ENCODE results near the gene ADNP2.

Gene ADNP2

DNA sequence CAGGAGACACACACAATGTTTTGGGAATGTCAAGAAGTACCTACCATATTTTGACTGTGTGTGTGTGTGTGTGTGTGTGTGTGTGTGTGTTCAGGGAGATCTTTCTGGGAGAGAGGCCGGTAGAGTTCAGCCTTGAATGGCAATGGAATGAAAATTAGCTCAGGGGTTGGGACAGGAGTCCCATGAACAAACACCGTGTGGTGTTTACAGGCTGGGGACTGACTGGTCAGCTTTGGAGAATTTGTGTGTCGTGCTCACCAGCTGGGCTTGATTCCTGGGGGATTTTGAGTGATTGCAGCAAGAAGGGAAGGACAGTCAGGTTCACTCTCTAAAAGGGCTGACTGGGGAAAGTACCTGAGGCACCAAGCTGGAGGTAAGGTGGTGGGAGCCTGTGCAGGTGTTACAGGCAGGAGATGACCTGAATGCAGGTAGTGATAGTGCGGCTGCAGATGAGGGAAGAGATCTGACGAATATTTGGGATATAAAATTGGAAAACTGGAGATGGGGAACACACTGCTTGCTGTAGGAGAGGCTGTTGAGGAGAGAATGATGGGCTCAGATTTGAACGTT is 2.5 kb upstream of the ADNP2 start:
- no peak for DNase-seq

DNA sequence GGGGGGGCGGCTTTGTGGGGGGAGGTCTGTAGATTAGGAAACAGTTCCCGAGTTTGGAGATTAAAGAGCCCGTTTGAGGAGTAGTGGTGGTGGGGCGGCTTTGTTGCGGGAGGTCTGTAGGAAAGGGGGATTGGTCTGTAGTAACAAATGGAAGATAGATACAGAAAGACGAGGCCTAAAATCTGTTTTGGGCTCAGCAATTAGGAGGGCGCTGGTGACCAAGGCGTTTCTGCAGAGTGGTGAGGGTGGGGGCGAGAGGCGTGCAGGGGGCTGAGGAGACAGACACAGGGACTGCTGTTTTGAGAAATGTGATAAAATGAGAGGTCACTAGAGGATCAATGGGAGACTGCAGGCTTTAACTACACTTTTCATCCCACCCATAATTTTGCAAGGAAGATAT is 1.6 kb upstream of the ADNP2 start:
- no peak for DNase-seq

DNA sequence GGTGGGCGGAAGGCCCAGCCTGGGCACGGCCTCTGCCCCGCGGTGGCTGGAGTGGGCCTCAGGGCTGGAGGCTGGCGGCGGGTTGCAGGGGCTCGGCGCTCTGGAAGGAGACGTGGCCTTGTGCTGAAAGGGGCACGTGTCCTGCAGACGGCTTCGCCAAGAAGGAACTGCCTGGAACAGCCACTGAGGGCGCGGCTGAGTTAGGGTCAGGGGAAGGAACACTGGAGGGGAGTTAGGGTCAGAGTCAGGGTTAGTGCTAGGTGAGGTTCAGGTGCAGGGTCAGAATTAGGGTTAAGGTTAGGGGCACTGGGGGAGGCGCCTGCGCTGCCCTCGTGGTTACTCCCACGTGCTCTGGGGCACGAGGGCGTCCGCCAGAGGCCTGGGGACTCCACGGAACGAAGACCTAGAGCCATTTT is 933 bp upstream of the ADNP2 start:
- DNase-seq, result no peak

DNA sequence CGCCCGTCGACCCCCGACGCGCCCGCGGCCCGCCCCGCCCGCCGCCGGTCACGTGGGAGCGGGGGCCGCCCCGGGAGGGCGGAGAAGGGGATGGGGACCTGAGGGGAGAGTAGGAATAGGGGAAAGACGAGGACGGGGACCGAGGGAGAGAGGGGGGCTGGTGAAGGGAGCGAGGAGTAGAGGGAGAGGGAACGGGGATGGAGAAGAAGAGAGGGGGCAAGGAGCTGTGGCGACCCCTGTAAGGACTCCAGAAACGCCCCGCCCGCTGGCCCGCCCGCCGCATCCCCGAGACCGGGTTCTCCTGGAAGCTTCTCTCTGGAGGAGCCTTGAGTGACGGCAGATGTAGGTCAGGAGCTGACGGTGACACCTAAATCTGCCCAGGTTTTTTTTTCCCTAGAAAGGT is 615 bp downstream of the ADNP2 start:
- DNase-seq, result no peak

DNA sequence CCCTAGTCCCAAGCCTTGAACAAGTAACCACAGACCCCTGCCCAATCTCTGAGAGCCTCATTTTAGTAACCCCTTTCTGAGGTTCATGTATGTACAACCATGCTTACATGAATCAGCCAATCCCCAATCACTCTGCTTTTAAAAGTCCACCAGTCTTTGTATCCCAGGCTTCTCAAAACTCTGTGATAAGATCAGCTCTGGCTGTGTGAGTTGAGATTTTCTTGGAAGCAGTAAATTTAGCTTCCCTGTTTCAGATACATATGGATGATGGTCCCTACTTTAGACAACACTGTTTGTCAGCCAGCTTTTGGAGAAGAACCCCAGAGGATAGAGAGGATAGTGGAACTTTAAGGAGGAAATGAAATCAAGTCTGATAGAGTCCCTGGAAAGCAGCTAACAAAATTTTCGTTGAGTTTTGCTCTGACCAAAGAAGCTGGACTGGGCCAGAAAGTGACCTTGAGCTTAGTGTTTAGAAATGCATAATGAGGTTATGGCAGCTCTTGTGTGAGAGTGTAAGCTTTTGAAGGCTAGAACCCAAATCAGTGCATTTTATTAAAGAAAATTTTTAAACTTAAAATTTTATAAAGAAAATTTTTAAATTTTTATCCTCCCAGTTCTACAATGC is 3.7 kb downstream of the ADNP2 start:
- no peak for DNase-seq

DNA sequence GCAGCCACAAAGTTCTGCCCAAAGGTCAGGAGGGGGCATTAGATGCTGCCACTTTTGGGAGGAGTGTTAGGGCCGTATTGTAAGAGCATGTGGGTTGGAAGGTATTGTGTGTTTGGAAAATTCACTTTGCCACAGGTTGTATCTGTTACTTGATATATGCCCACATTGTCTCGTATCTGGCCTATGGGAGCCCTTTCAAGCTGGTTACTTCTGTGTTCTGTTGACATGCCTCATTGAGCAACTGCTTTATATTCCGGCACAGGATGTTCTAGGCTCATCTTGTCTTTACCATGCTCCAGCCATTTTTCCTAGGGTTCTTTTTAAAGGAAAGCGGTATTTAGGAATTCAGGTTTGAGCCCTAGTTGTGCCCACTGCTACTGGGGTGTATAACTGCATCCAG is 6.0 kb downstream of the ADNP2 start:
- no peak for DNase-seq

DNA sequence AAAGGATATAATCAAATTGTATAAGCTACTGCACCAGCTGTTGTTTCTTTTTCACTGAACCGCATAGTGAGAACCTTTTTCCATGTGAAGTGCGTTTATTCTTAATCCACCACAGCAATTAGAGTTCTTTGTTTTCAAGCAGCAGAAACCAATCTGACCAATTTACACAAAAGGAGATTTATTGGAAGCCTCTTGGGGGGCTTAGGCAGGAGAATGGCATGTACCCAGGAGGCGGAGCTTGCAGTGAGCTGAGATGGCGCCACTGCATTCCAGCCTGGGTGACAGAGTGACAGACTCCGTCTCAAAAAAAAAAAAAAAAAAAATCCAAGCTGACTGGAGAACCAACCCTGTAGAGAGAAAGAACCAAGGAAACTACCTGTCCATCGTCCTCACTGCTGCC is 10.0 kb downstream of the ADNP2 start:
- no peak for DNase-seq

DNA sequence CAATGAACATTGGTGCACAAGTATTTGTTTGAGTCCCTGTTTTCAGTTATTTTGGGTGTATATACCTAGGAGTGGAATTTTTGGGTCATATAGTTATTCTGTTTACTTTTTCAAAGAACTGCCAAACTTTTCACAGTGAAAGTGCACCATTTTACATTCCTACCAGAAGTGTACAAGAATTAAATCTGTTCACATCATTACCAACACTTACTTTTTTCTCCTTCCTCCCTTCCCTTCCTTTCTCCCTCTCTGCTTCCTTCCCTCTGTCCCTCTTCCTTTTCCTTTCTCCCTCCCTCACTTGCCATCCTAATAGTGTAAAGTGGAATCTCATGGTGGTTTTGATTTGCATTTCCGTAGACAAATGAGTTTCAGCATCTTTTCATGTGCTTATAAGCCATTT is 11.9 kb downstream of the ADNP2 start:
- no peak for DNase-seq

DNA sequence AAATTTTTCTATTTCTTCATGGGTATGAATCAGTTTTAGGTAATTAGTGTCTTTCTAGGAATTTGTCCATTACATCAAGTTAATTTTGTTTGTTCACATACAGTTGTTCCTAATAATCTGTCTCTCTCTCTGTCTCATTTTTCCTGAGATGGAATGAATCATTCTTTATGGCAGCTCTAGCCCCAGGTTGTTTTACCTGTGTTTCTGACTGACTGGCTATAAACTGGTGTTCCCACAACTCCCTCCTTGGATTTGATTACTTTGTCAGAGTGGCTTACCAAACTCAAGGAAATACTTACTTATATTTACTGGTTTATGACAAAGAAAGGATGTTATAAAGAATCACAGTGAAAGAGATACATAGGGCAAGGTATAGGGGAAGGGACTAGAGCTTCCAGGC is 15.1 kb downstream of the ADNP2 start:
- DNase-seq, result no peak

DNA sequence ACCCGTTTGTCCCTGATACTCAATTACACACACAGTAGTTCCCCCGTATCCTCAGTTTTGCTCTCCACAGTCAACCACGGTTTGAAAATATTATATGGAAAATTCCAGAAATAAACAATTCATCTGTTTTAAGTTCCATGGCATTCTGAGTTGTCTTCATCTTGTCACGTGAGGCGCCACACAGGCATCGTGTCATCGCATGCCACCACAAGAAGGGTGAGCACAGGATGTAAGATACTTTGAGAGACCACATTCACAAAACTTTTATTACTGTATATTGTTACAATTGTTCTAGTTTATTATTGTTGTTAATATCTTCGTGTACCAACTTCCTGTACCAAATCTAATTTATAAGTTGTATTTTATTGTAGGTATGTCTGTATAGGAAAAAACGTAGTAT is 17.7 kb downstream of the ADNP2 start:
- no peak for DNase-seq

DNA sequence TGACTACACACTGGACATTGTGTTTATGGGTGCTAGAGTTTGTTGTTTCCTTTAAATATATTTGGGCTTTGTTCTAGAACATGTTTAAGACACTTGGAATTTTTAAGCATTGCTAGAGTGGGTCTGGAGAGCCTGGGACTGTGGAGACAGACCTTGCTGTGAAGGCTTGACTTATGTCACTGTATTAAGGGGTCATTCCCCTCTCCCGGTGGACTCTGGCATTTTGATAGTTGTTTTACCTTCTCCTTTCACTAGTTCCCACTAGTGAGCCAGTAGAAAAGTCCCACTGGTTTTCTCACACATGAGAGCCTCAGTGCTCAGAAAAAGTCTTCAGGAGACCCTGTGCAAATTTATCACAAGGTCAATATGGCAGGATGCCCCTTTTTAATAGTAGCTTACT is 18.6 kb downstream of the ADNP2 start:
- DNase-seq, result no peak

DNA sequence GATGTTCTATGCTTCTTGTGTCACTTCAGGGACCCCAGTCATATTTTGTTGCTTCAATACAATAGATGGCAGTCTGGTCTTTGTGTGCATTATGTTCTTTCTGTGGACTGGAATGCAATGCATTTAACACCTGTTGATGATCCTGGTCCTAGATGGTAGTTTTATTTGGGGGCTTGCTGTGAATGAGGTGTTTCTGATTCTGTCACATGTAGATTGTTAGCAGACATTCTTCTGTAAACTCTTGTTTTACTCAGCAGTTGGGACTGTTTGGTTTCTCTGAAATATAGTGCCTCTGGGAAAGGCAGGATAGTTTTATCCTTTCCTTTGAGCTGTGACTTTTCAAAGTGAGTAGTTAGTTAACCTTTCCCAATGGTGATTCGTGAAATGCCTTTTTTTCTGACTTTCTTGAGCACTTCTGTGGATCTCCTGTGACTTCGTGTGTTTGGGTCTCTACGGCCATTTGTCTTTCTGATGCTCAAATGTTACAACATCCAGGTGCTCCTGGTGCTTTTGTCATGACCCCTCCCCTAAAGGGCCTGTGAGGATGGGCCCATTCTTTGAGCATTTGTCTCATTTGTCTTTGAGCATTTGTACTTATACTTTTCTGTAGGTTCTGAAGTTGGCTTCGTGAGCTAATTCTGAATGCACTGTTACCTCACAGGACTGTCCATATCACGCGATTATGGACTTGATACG is 20.8 kb downstream of the ADNP2 start:
- no peak for DNase-seq

DNA sequence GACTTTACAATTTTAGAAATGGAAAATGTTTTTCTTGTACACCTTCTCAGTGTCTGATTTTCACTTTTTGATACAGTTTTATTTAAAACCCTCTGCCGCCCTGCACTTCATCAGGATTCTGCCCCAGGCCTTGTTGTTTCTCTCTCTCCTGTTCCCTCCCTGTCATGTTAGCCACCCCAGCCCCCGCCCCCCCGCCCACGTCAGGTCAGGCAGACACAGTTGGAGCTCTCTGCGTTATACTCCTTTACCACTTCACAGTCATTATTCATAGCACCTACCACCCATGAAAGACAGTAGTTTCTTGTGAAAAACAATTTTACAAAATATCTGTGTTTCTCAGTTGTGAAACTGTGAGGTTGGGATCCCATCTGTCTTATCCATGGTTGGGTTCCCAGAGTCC is 21.5 kb downstream of the ADNP2 start:
- no peak for DNase-seq

DNA sequence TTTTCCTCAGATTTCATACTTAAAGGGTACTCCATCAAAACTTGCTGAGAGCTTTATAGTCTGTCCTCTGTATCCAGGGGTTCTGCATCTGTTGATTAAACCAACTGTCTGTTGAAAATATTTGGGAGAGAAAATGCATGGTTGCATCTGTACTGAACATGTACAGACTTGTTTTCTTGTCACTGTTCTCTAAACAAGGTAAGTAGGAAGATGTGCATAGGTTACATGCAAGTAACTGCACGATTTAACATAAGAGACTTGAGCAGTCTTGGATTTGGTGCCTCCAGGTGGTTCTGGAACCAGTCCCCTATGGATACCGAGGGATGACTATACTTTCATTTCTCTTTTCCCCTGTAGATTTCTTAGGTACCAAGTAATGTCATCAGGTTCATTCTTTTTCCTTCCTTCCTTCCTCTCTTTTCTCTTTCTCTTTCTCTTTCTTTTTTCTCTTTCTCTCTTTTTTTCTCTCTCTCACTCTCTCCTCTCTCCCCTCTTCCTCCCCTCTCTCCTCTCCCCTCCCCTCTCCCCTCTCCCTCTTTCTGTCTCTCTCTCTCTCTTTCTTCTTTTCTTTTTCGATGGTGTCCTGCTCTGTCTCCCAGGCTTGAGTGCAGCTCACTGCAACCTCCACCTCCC is 23.2 kb downstream of the ADNP2 start:
- DNase-seq, result no peak

DNA sequence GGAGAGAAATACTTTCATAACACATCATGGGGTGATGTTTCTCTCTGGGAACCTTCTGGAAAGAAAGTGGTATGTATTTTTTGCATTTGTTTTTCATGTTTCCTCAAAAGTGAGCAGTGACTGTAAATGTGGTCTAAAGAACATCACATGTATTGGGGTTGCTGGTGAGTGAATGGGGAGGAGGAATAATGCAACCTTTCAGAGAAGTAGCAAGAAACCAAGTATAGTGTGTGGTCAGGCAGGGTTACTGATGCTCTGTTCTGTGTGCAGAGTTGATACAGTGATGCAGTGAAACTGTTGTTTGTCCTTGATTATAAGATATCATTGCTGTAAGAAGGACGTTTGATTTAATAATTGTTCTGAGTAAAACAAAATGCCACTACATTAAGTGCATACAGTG is 24.1 kb downstream of the ADNP2 start:
- no peak for DNase-seq

DNA sequence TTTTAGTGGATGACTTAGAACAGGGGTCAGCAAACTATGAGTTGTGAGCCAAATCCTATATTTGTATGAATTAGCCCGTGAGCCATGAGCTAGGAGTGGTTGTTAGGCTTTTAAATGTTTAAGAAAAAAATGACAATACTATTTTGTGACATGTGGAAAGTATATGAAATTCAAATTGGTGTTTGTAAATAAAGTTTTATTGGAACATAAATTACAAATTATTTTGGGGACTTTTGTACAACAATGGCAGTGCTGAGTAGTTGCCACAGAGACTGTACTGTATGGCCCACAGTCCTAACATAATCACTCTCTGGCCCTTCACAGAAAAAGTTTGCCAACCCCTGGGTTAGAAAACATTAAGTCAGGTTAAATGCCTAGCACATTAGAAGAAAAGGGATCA is 26.1 kb downstream of the ADNP2 start:
- no peak for DNase-seq

DNA sequence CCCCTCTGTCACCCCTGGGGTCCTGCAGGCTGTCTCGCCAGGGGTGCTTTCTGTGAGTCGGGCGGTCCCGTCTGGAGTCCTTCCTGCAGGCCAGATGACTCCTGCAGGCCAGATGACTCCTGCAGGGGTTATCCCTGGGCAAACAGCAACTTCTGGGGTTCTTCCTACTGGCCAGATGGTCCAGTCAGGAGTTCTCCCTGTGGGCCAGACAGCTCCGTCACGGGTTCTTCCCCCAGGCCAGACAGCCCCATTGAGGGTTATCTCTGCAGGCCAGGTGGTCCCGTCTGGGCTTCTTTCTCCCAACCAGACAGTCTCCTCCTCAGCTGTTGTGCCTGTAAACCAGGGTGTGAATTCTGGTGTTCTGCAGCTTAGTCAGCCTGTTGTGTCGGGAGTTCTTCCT is 27.6 kb downstream of the ADNP2 start:
- DNase-seq, result no peak

DNA sequence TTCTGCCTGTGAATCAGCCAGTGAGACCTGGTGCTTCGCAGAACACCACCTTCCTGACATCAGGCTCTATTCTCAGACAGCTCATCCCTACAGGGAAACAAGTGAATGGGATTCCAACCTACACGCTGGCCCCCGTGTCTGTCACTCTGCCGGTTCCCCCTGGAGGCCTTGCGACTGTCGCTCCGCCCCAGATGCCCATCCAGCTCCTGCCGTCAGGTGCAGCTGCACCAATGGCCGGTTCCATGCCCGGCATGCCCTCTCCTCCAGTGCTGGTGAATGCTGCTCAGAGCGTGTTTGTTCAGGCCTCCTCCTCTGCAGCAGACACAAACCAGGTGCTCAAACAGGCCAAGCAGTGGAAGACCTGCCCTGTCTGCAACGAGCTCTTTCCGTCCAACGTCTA is 28.1 kb downstream of the ADNP2 start:
- DNase-seq, result no peak

DNA sequence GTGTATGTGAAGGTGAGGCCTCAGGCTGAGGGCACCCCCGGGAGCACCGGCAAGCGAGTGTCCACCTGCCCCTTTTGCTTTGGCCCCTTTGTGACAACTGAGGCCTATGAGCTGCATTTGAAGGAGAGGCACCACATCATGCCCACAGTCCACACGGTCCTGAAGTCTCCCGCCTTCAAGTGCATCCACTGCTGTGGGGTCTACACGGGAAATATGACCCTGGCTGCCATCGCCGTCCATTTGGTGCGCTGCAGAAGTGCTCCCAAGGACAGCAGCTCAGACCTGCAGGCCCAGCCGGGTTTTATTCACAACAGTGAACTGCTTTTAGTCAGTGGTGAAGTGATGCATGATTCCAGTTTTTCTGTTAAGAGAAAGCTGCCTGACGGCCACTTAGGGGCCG is 28.9 kb downstream of the ADNP2 start:
- DNase-seq, result no peak

DNA sequence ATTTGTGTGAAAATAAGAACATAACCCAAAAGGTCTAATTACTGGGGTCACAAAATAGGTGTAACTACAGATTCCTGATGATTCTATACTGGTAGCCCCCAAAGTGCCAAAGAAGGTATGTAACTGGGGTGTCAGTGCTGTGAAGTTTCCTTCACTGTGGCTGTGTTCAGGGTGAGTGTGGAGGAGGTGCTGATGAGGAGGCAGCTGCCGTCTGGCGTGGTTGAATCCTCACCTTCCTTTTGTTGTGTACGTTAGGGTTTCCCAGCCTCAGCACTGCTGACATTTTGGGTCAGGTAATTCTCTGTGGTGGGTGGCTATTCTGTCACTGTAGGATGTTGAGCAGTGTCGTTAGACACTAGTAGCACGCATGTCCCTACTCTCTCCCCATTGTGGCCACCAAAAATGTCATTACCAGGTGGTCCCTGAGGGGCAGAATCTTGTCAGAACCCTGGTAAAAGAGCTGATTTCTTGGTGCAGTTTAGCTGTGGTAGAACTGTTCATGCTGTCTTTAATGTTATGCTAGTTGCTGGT is 31.5 kb downstream of the ADNP2 start:
- DNase-seq, result no peak

DNA sequence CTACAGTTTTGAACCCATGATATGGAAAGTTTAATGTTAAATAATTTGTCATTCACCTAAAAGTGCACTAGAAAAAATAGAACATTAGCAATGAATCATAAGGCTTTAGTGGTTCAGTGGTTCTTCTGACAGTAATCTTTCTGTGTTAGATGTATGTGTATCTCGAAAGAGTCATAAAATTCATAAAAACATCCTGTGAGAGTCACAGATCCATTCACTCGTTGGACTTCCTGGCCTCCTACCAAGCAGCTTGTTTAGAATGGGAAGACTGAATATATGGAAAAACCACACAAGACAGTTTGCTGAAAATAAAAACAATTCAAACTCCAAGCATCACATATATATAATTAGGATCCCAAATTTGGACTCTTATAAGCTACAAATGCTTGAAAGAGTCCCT is 34.8 kb downstream of the ADNP2 start:
- no peak for DNase-seq

DNA sequence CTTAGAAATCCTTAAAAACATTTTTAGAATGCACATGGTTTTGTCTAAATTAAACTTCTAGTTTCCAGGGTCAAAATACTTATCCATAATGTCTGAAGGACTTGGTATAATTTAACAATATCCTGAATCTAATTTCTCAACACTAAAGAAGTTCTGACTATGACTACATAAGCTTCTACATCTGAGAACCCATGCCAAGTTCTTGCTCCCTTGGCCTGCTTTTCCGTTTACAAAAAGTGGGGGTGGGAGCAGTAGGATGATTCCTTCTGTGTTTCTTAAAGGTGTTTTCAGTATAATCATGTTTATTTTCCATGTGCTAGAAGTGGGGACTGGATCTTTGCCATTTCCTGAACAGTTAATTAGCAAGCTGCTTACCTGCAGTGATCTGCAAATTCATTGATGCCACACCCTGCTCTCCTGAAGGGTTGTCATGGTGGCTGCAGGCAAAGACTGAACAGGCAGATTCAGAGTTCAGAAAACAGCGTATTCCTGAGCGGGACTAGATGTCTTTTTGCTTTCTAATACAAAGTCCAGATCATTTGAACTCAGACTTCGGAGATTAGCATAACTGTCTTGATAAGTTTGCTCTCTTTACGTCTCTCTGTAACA is 36.2 kb downstream of the ADNP2 start:
- no peak for DNase-seq

DNA sequence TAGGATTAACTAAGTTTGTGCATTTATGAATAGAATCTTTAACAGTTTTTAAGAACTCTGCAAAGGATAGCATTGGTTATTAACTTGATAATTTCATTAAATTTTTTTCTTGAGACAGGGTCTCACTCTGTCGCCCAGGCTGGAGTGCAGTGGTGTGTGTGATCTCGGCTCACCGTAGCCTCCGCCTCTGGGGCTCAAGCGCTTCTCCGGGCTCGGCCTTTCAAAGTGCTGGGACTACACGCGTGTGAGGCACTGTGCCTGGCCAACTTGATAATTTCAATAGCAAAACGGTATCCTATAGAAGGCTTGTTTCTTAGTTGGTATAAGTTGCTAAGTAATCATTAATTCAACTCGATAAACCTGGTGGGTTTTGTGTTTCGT is 38.0 kb downstream of the ADNP2 start:
- no peak for DNase-seq

All from T1000 (cell line).